Measurements from ENCODE around the gene CDK14.
A peak's percentile ranks its signal among the peaks of the same experiment; 100 is the strongest.

Gene CDK14

GRCh38 chr7:91005841-91006240 is 409.7 kb downstream of the CDK14 start:
- DNase-seq (ENCODE audit: low read depth in 2 of 2) = no peak

DNA sequence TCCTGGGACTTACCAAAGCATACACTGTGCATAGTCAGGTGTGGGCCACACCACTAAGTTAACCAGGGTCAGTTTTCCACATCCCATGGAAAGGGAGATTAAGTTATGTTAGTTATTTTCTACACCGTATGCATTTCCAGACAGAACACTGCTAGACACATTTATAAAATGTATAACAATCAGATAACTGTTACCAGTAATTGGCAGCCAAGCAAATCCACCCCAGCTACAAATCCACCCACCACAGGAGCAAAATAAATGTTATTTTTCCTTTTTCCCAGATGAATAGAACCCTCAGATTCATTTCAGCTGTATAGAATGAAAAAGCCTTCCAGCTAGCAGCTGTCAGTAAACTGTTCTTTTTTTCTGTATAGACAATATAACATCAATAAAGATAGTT is 411.2 kb downstream of the CDK14 start:
- DNase-seq (ENCODE audit: low read depth in 2 of 2) = no peak

DNA sequence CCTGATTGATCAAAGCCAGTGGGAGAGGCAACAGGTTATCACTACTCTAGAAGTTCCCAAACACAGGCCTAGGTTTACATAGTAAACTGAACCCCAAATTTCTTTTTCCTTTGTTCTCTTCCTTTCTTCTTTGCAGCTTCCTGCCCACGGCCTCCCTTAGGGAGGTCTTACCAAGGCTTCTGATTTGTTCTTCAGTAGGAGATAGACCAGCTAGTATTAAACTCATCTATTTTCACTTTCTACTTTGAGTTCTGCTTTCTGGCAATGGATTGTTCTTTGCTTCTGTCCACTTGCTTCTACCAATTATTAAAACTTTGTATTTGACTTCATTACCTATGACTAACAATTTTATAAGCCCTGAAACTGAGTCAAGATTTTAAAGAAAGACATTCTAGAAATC is 417.0 kb downstream of the CDK14 start:
- DNase-seq (ENCODE audit: low read depth in 2 of 2) = no peak

- no peak for DNase-seq (ENCODE audit: low read depth in 2 of 2)
These were observed 423.7 kb downstream of the CDK14 start for GRCh38 chr7:91019686-91020385.

DNA sequence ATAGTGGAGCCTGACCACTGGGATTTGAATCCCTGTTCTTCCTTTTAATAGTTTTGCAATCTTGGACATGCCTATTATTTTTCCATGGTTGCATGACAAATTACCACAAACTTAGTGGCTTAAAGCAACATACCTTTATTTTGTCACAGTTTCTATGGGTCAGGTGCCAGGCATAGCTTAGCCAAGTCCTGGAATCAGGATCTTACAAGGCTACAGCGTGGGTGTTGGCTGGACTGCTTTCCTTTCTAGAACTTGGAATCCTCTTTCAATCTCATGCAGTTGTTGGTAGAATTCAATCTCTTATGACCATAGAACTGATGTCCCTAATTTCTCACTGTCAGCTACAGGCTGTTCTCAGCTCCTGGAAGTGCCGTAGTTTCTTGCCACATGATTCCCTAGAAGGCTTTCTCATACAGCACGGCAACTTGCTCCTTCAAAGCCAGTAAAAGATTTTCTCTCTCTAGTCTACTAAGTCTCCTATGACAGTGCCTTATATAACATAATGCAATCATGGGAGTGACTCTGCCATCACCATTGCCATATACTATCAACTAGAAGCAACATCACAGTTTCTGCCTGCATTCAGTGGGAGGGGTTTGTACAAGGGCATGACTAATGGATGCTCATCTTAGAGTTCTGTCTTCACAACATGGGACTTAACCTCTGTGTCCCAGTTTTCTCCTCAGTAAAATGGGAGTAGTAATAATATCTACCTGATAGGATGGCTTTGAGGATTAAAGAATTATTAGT is 424.7 kb downstream of the CDK14 start:
- no peak for DNase-seq (ENCODE audit: low read depth in 2 of 2)

DNA sequence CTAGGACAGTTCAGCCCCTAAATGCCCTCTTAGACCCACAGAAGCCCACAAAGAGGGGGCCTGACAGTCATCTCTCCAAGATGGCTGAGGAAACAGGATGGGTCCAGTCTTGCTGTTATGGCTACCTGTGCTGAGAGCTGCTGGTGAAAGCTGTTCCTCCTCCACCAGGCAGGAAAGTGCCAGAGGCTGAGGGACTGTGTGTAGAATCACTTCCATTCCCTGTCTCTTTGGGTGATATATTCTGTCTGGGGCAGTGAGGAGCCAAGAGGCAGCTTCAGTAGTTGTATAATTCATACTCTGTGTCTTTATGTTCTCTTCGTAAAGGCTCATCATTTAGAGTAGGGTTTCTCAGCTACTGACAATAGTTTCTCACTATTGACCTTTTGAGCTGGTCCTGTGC is 425.8 kb downstream of the CDK14 start:
- DNase-seq (ENCODE audit: low read depth in 2 of 2) = no peak

- no peak for DNase-seq (ENCODE audit: low read depth in 2 of 2)
These were observed 429.8 kb downstream of the CDK14 start for GRCh38 chr7:91025906-91026390.

GRCh38 chr7:91029688-91030087 is 433.6 kb downstream of the CDK14 start:
- DNase-seq (ENCODE audit: low read depth in 2 of 2) = no peak

GRCh38 chr7:91030680-91031380 is 434.7 kb downstream of the CDK14 start:
- DNase-seq (ENCODE audit: low read depth in 2 of 2) = no peak

DNA sequence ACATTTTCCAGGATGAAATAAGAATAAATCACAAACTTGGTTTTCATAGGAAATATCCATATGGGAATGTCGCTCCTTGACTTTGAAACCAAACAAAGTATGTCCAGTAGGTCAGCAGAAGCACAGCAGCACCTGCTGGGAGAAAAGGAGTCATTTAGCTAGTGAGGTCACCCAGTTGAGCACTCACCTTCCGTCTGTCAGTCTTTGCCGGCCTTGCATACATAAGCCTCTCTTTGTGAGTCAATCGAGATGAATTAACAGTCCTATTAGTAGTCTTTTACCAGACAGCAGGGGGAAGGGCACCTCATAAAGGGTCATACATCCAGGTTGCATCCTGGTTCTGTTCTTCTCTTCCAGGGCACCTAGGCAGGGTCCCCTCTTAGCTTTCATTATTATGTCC is 435.6 kb downstream of the CDK14 start:
- DNase-seq (ENCODE audit: low read depth in 2 of 2) = no peak

- DNase-seq (ENCODE audit: low read depth in 2 of 2) = no peak
These were observed 437.5 kb downstream of the CDK14 start for GRCh38 chr7:91033574-91033973.

DNA sequence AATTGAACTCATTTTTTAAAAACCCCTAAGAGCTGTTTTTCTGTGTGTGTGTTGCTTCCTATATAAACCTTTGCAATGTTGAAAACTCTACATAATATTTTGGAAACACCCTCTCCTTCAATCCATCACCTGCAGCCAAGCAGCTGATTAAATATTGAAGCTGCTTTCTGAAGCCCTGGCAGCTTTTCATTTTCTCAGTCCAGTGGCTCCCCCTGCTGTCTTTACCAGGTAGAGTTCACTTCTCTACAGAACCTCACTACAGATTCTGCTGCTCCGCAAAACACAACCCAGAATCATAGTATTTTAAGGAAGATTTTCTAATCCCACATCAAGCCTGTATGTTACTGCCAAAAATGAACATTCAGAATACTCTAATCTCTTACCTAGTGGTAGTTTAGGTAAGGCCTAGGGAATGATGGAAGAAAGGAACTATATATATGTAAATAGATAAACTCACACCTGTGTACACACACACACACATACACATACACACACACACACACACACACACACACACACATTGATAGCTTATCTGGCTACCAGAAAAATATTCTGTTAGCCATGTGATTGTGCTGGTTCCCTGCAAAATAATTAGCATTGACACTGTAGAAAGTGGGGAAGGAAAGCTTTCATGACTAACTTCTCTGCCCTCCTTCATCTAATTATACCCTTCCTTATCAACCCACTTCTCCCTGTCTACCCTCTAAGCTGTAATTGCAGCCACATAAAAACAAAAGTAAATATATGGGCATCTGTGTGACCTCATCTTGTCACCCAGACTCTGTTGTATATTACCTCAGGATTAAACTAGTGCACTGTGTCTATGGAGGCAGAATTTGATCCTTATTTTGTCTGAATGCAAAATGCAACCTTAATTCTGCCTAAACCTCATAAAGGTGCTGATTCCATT is 438.6 kb downstream of the CDK14 start:
- DNase-seq (ENCODE audit: low read depth in 2 of 2) = peak; percentile 2 to 15

- DNase-seq (ENCODE audit: low read depth in 2 of 2) = no peak
These were observed 442.9 kb downstream of the CDK14 start for GRCh38 chr7:91039033-91039432.

DNA sequence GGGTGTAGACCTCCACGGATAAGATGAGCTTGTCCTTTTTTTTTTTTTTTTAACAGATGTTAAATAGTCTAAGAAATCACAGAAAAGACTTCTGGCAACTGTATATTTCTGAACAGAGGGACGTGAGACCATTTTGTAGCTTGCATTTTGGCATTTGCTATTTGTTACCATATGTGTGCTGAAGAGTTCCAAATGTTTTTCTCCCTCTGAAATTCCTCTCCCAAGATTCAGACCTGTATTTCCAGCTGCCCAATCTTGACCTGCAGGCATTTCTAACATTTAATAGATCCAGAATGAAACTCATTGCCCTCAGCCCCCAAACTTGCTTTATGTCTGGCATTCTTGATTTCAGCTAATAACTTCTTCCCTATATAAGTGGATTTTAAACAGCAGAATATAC is 445.0 kb downstream of the CDK14 start:
- no peak for DNase-seq (ENCODE audit: low read depth in 2 of 2)

- no peak for DNase-seq (ENCODE audit: low read depth in 2 of 2)
These were observed 445.9 kb downstream of the CDK14 start for GRCh38 chr7:91041901-91042484.

GRCh38 chr7:91043186-91043585 is 447.1 kb downstream of the CDK14 start:
- DNase-seq (ENCODE audit: low read depth in 2 of 2) = no peak

DNA sequence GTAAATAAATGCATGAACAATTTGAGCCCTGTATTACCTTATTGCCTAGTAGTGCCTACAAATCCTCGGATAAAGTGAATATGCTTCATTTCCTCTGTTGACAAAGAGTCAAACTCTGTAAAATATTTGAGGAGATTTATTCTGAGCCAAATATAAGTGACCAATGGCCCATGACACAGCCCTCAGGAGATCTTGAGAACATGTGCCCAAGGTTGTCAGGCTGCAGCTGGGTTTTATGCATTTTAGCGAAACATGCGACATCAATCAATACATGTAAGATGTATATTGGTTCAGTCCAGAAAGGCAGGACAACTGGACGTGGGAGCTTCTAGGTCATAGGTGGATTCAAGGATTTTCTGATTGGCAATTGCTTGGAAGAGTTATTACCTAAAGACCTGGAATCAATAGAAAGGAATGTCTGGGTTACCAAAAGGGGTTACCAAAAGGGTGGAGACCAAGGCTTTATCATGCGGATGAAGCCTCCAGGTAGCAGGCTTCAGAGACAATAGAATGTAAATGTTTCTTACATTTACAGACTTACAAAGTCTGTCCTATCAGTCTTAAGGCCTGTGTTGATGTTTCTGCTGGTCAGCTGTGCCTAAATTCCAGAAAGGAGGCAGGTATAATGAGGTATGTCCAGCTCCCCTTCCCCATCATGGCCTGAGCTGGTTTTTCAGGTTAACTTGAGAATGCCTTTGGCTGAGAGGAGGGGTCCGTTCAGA is 448.0 kb downstream of the CDK14 start:
- no peak for DNase-seq (ENCODE audit: low read depth in 2 of 2)

DNA sequence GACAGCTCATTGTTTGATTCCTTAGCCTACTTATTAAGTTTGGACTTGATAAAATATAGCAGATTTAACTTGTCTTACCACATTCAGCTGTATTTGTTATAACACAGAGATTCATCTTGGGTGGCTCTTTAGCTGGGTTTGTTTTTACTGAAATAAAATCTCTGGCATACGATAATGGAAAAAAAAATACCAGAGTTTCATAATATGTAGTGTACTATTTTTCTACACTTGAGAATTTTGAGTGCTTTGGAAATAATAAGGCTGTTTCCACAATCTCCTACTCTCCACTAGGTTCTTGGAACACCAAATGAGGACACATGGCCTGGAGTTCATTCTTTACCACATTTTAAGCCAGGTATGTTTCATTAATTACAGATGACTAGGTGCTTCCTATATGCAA is 449.5 kb downstream of the CDK14 start:
- DNase-seq (ENCODE audit: low read depth in 2 of 2) = no peak

DNA sequence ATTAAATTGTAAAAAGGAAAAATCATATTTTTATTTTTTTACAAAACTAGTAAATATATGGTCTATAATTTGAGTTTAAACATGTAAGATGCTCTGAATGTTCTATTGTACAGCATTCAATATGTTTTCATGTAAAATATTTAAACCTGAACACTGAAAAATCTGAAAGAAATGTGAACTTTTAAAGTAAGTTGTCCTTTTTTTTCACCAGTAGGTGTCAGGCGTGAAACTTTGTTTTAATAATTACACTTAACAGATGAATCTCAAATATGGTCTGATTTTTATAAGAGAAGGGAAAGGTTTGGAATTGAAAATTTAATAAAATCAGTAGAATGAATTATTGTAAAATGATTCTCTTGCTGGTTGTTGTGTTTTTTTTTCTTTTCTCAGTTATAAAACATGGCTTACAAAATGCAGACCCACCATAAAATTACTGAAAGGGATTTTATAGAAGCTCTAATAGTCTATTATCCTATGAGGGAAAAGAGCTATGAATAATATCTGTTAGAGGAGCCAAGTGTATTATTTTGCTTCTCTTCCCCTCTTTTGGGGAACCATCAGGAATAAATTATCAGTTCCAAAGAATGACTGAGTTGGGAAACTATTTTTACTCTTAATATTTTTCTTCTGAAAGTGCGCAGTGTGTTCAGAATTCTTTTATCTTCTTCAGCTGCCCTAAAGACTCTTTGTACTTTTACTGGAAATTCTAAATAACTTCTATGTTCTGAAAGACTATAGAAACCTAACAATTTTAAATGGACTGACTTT is 450.4 kb downstream of the CDK14 start:
- no peak for DNase-seq (ENCODE audit: low read depth in 2 of 2)

DNA sequence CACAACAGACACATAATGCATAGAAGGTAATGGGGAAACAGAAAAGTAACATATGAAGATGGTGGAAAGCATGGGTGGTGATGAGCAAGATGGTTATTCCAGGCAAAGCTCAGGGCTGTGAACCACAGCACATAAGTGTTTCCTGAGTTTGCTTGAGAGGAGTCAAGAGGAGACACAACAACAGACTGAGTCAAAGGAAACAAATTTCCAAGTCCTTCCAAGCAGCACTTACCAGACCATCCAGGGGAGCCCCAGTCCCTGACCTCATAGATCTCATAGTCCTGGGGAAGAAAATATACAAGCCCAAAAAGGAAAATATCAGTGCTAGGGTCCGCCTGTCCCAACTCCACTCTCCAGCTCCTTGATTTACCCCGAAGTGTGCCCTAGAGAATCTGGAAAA is 451.5 kb downstream of the CDK14 start:
- DNase-seq (ENCODE audit: low read depth in 2 of 2) = no peak
